Dermis lymphatic vessel endothelial cell (primary cell): ENCODE results near the gene CFAP298. TPM values are rescaled to one million over a fixed set of nuclear protein-coding genes. Genes with fewer than 3 reads are reported as not detected.

ENCODE experiments used
- total RNA-seq: library from RNA; depleted of rRNA; stranded (reverse); fragments of >200 nt; gene quantifications from 2 replicates; pipeline ENCODE4 v1.2.1, GENCODE V29; 2014

Gene CFAP298, protein sequence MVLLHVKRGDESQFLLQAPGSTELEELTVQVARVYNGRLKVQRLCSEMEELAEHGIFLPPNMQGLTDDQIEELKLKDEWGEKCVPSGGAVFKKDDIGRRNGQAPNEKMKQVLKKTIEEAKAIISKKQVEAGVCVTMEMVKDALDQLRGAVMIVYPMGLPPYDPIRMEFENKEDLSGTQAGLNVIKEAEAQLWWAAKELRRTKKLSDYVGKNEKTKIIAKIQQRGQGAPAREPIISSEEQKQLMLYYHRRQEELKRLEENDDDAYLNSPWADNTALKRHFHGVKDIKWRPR
- total RNA-seq: 25.4 and 31.3 TPM in 2 replicates

DNA sequence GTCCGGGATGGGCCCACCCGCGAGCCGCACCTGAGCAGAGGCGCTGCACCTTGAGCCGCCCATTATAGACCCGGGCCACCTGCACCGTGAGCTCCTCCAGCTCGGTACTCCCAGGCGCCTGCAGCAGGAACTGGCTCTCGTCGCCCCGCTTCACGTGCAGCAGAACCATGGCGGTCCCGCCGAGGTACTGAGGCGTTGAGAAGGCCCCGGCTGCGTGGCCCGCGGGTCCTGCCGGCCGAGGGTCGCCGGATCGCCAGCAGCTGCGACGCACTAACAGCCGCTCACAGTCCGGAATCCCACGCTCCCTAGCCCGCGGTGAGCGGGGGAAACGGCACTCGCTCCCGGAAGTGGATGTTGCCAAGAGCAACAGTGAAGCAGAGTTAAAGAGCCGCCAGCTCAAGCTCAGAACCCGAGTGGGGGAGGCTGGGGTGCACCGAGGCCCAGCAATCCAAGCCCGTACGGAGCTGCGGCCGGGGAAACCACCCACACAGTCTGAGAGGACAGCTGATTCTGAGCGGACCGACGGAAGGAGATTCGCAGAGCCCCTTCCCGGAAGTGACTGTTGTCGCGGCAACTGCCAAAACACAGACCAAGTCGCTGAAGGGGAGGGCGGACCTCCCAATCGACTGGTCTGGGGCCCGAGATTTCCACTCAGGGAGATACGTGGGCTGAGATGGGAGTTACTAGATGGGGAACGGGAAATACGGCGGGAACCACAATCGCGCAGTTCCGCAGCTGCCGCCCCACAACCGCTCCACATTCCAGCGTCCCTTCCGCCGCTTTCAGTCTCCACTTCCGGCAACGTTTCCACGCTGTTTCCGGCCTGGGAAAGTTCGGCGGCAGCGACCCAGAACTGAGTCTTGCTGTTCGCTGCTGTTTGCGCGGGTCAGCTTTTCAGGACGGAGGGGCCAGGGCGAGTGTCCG, at the start of gene CFAP298:
CFAP298 (minus strand) TSS at position 303 of the 924 bp plus-strand sequence; CDS start at position 169, 134 bp downstream.

DNA sequence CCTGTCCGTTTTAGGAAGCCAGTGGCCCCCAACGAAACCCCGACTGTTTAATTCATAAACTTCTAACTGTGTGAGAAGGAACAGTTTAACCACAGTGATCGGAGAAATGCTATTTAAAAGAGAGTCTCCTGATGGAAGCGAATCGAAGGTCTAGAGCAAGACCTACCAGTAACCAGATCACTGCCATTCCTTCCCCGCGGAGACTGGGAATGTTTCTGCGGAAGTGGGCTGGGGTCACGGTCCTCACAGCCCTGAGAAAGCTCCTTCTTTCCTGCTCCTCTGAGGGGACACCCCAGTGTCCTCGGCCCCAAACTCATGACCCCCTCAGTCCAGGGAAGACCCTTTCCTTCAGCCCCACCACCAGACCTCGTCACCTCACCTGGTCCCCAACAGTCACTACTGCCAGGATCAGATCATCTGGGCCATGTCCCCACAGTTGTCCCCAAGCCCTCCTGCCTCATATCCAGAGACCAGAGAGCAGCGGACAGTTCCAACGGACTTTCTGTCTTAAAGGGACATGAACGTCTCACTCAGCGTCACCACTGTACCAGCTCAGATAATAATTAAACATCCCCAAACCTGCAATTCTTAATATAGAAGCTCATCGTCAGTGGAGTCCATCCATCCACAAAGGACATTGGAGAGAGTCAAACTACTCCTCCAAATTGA, 27.0 kb downstream of the CFAP298 start, which contains the start of gene TCP10L:
TCP10L (minus strand) TSS at position 482 of the 669 bp plus-strand sequence. CDS start 1,219 bp downstream, outside the sequence.

Other genes starting within 250 kb of the CFAP298 start
- 14.6 and 17.1 TPM in 2 replicates for gene URB1, start 219.4 kb downstream of the CFAP298 start, total RNA-seq
- 14.1 and 15.8 TPM in 2 replicates for gene EVA1C, start 199.7 kb downstream of the CFAP298 start, total RNA-seq
- gene TCP10L, start 26.9 kb downstream of the CFAP298 start, total RNA-seq: 0.17 and 0.22 TPM in 2 replicates
- gene SYNJ1, start 115.6 kb upstream of the CFAP298 start, total RNA-seq: 12.4 and 15.3 TPM in 2 replicates
- gene PAXBP1, start 159.4 kb upstream of the CFAP298 start, total RNA-seq: 14.4 and 26.2 TPM in 2 replicates